ENCODE results near the gene GHDC. TPM values are rescaled to one million over a fixed set of nuclear protein-coding genes. Genes with fewer than 3 reads are reported as not detected.

GHDC gene
- total RNA-seq, 1 donor, result 14.7 TPM

- TF ChIP-seq, protein P1, sequence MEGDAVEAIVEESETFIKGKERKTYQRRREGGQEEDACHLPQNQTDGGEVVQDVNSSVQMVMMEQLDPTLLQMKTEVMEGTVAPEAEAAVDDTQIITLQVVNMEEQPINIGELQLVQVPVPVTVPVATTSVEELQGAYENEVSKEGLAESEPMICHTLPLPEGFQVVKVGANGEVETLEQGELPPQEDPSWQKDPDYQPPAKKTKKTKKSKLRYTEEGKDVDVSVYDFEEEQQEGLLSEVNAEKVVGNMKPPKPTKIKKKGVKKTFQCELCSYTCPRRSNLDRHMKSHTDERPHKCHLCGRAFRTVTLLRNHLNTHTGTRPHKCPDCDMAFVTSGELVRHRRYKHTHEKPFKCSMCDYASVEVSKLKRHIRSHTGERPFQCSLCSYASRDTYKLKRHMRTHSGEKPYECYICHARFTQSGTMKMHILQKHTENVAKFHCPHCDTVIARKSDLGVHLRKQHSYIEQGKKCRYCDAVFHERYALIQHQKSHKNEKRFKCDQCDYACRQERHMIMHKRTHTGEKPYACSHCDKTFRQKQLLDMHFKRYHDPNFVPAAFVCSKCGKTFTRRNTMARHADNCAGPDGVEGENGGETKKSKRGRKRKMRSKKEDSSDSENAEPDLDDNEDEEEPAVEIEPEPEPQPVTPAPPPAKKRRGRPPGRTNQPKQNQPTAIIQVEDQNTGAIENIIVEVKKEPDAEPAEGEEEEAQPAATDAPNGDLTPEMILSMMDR (IDR thresholded peaks at IDR 0.05; ENCODE audit: insufficient read depth, low read depth, low read length), result no peak
- H3K4me3 ChIP-seq (ENCODE audit: low read depth, low read length), result no peak overlapping the region
- DNase-seq (ENCODE audit: low read depth), result no peak
Measured at GRCh38 chr17:42163696-42164407, 30.4 kb downstream of the GHDC start.

DNA sequence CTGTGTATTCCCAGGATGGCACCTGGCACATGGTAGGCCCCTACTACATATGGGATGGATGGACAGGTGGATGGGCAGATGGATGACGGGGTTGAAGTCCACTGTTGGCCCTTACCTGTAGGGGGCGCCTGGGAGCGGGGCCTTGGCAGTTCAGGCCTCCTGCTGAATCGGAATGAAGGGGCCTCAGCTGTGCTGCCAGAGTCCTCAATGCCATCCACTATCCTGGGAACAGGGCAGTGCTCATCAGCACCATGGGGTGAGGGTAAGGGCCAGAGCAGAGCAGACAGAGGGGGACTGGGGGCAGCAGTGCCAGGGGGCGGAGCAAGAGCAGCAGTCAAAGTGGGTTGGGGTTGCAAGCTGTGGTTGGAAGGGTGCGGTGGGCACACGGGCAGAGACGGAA is 31.2 kb downstream of the GHDC start:
- TF ChIP-seq, protein P1 (IDR thresholded peaks at IDR 0.05; ENCODE audit: insufficient read depth, low read depth, low read length), result peak; percentile 41
- DNase-seq (ENCODE audit: low read depth), result no peak
- no peak overlapping the region for H3K4me3 ChIP-seq (ENCODE audit: low read depth, low read length)

DNA sequence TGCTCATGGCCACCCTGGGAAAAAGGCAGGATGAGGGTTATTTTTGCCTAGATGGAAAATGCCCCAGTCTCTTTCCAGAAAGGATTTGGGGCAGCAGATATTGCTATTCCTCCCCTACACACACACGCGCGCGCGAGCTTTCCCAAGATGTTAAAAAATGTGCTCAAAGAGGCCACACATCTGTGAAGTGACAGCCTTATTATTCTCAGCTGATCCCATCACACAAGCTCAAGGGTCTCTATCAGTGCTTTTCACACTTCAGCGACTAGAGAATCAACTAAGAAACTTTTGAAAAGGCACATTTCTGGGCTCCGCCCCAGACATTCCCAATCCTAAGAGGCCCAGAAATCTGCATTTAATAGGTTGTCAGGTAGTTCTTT is 33.8 kb downstream of the GHDC start:
- no peak overlapping the region for H3K4me3 ChIP-seq (ENCODE audit: low read depth, low read length)
- DNase-seq (ENCODE audit: low read depth), result no peak
- TF ChIP-seq, protein P1 (IDR thresholded peaks at IDR 0.05; ENCODE audit: insufficient read depth, low read depth, low read length), result no peak

DNA sequence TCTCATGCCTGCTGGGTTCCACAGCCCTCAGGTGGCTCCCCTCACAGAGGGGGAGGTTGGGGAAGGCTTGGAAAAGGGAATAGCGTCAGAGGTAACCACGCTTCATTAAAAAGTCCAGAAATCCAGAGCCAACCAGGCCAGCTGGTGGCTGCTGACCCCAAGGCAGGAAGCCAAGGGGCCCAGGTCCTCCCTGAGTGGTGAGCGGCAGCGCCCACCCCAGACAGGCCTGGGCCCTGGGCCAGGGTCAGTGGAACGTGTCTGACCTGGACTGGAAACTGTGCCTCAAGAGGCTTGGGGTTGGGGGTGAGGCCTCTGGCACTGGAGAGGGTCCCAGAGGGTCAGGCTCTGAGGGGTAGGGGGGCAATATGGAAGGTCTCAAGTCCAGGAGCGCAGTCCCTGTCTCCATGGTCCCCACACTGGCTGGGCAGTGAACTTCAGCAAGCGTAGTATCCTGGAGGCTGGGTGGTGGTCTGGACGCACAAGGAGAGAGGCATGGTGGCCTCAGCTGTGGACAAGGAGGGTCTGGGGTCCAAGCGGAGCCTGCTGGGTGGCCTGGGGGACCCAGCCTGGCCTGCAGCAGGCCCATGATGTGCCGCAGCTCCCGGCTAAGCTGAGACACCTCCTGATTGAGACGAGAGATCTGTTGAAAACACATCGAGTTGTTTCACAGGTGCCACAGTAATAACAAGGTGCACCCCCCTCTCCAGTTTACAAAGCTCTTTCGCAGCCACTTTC is 34.3 kb downstream of the GHDC start:
- TF ChIP-seq, protein P1 (IDR thresholded peaks at IDR 0.05; ENCODE audit: insufficient read depth, low read depth, low read length), result no peak
- DNase-seq (ENCODE audit: low read depth), result no peak

DNA sequence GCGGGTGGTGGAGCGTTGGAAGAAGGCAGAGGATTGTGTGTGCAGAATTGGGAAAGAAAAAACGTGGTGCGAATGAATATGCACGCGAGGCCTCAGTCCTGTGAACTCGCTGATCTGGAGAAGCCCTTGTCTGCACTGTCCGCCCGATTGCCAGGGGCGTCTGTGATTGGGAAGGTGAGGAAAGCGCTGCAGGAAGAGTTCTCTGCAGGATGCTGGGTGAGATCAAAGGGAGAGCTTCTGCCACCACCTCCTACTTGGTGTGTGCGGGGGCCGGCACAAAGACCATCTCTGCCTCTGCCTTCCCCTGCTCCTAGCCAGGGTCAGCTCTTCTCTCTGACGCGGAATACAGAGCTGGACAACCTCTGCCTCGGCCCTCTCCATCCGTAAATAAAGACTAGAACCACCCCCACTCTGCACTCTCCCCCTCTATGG is 38.7 kb downstream of the GHDC start:
- peak overlapping the region; percentile 96 for H3K4me3 ChIP-seq (ENCODE audit: low read depth, low read length)
- TF ChIP-seq, protein P1 (IDR thresholded peaks at IDR 0.05; ENCODE audit: insufficient read depth, low read depth, low read length), result no peak
- DNase-seq (ENCODE audit: low read depth), result no peak

More for the DNA sequence above, 34.3 kb downstream of the GHDC start:
- H3K4me3 ChIP-seq (ENCODE audit: low read depth, low read length), result no peak overlapping the region

DNA sequence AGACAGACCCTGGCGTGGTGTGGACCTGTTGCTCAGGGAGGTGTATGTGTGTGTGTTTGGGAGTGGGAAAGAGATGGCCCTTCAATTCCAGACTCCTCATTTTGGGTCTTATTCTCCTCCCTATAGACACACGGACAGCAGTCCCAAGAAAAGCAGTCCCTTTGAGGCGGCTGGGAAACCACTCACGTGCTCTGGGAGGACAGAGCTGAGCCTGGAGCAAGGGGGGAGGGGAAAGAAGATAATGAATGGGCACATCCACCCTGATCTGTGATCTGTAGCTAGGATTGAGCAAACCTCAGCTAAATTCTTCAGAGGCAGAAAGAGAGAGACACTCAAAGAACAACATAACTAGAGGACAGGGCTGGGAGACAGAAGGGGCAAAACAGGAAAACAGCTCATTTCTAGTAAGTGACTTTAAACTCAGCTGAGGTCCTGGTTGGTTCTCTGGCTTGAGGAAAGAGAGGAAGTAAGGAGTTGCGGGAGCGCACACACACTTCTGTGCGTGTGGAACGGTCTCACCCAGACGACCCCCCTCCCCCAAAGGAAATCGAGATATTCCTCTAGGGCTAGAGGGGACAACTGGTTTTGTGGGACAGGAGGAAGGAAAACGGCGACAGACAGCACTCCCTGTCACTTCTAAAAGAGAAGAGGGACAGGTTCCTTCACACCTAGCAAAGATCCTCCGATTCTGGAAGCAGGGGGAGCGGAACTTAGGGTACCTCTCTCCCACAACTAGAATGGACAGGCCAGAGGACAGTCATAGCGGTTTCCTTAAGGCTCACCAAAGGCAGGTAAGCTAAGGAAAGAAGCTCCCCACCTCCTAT is 40.2 kb downstream of the GHDC start:
- TF ChIP-seq, protein P1 (IDR thresholded peaks at IDR 0.05; ENCODE audit: insufficient read depth, low read depth, low read length), result no peak
- peak; percentile 59 for DNase-seq (ENCODE audit: low read depth)
- peak overlapping the region; percentile 96 for H3K4me3 ChIP-seq (ENCODE audit: low read depth, low read length)
